ENCODE data around the gene HCN3.
A peak's percentile ranks its signal among the peaks of the same experiment; 100 is the strongest.

HCN3 gene

GRCh38 chr1:155254714-155255242 lies 22.5 kb upstream of the HCN3 start:
- no peak for DNase-seq

- peak; percentile 83 for DNase-seq
Observed at GRCh38 chr1:155255243-155256007, 21.8 kb upstream of the HCN3 start, which contains the start of gene ENTREP3. ENTREP3 (minus strand) TSS chr1:155255483; CDS start chr1:155254877, 606 bp downstream.

- no peak for DNase-seq
Observed at GRCh38 chr1:155256058-155256852, 21.0 kb upstream of the HCN3 start.

- DNase-seq, result no peak
Observed at GRCh38 chr1:155260276-155260675, 17.0 kb upstream of the HCN3 start.

GRCh38 chr1:155261493-155261851 lies 15.8 kb upstream of the HCN3 start:
- peak; percentile 49 for DNase-seq

- DNase-seq, result peak; percentile 89
Observed at GRCh38 chr1:155261852-155262673, 15.2 kb upstream of the HCN3 start, which contains the start of gene SCAMP3. SCAMP3 (minus strand) TSS chr1:155262360; CDS start chr1:155262151, 209 bp downstream.

- DNase-seq, result no peak
Observed at GRCh38 chr1:155263067-155263466, 14.2 kb upstream of the HCN3 start.

GRCh38 chr1:155266553-155266952 lies 10.7 kb upstream of the HCN3 start:
- no peak for DNase-seq

GRCh38 chr1:155267373-155267772 lies 9.9 kb upstream of the HCN3 start:
- DNase-seq, result no peak

GRCh38 chr1:155268630-155269029 lies 8.6 kb upstream of the HCN3 start:
- no peak for DNase-seq

GRCh38 chr1:155269381-155269780 lies 7.9 kb upstream of the HCN3 start:
- no peak for DNase-seq

GRCh38 chr1:155272466-155273342 lies 4.6 kb upstream of the HCN3 start:
- DNase-seq, result no peak

GRCh38 chr1:155273343-155274245 lies 3.7 kb upstream of the HCN3 start, which contains the start of gene CLK2:
CLK2 (minus strand) TSS chr1:155273504; CDS start chr1:155270977, 2,527 bp downstream.
- DNase-seq, result peak; percentile 98

GRCh38 chr1:155277902-155278688 lies 832 bp downstream of the HCN3 start:
- DNase-seq, result peak; percentile 83

- no peak for DNase-seq
Observed at GRCh38 chr1:155278689-155279160, 1.5 kb downstream of the HCN3 start.

GRCh38 chr1:155279268-155279667 lies 2.0 kb downstream of the HCN3 start:
- no peak for DNase-seq

- no peak for DNase-seq
Observed at GRCh38 chr1:155282488-155283091, 5.3 kb downstream of the HCN3 start.

GRCh38 chr1:155284476-155284875 lies 7.2 kb downstream of the HCN3 start:
- no peak for DNase-seq

GRCh38 chr1:155285063-155285462 lies 7.8 kb downstream of the HCN3 start:
- DNase-seq, result no peak
